Left renal cortex interstitium (tissue), 4 donors: ENCODE results near the gene TAF4. TPM values are rescaled to one million over a fixed set of nuclear protein-coding genes. Genes with fewer than 3 reads are reported as not detected.

ENCODE experiments used
- DNase-seq, 4 donors: peaks; one replicate each; pipeline ENCODE4 v3.0.0-alpha.2; 2013; ENCODE audit warnings: low read depth in 4 of 4, low spot score in 2 of 4, missing footprints in 1 of 4
- polyA plus RNA-seq, 4 donors: library from polyadenylated mRNA; unstranded; fragments of 120-200 nt; gene quantifications; one replicate each; pipeline ENCODE4 v1.2.1, GENCODE V29; 2013; ENCODE audit not compliant: insufficient read length in 4 of 4

The TAF4 gene
- polyA plus RNA-seq, 4 donors = 14.1 to 28.7 (median 20.1) TPM

DNA sequence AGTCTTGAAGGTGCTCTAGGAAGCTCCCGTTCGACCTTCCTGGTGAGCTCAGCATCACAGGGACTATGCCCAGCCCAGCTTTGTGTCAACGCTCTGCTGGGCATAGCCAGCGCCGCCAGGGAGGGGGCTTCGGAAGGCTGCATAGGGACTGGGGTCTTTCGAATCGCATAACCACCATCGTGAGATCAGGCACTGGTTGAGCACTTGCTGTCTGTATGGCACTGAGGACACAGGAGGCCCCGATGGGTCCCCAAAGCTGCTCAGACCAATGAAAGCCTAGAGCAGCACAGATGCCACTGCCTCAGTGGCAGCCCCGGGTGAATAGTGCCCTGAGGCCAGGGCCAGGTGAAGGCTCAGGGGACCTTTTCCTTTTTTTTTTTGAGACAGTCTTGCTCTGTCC lies 96.7 kb downstream of the TAF4 start:
- DNase-seq = no peak

DNA sequence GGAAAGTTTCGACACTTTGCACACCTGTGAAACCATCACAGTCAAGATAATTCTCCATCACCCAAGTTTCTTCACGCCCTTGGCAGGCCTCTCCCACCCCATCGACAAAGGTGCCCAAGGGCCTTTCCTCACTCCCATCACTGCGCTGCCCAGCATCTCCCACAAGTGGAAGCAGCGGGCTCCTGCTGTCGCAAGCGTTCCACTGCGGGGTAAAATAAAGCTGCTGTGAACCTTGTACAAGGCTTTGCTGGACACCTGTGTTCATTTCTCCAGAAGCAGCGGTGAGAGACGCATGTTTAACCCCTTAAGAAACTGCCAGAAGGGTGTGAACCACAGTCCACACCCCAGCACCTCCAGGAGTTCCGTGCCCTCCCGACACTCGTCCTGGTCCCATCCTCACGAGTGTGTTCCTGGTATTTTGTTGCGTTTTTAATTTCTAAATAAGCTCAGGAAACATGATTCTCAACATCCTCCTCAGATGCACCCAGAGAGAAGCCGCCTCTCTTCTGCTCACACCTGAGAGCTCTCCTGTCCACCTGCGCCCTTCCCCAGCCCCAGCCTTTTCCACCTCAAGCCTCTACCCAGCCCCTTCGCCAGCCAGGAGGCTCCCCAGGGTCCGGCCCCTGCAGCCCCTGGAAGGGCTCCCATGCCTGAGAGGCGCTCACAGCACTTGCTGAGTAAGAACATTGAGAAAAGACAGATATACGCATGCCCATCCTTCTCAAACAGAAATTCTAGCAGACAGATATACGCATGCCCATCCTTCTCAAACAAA lies 97.5 kb downstream of the TAF4 start:
- no peak for DNase-seq

DNA sequence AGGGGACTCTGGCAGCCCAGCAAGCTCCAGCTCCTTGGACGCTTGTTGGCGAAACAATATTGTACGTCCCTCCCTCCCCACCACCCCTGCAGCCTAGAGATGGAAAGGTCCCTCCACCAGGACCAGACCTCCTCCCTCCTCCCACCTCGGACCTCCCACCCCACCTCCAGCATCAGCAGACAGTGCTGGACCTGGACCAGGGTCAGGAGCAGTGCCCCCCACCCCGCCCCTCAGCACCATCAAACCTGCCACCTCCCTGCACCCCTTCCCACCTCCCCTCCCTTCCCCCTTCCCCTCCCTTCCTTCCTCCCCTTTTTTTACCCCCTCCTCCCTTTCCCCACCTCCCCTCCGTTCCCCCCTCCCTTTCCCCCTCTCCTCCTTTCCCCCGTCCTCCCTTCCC lies 98.4 kb downstream of the TAF4 start:
- no peak for DNase-seq

DNA sequence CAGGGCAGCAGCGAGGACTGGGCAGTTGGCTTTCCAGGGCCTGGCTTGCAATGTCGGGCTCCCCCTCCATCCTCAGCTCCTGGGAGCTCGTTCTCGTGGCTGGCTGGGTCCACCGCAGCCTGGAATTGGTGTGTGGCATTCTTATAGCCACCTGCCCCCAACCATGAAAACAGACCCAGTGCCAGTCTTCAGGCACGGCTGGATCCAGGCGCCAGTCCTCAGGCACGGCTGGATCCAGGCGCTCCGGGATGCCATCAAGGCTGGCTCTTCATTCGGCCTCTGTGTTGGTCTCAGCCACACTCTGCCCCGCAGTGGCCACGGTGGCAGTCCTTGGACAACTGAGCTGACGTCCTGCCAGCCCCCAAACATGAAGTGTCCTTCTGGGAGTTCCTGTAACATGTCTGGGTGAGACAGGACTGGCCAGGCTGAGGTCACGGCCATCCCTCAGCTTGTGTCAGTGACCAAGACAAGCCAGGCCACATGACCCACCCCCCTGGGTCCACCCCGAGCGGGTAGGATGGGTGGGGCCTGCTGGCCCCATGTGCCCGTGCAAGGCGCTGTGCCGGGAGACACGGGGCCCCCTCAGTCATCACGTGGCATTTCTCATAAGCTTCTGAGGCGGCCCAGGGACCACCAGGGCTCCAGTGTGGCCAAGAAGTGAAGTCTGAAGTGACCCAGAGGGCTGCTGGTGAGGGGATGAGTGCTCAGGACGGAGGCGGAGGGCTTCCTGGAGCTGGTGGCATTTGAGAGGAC lies 99.0 kb downstream of the TAF4 start:
- no peak for DNase-seq

DNA sequence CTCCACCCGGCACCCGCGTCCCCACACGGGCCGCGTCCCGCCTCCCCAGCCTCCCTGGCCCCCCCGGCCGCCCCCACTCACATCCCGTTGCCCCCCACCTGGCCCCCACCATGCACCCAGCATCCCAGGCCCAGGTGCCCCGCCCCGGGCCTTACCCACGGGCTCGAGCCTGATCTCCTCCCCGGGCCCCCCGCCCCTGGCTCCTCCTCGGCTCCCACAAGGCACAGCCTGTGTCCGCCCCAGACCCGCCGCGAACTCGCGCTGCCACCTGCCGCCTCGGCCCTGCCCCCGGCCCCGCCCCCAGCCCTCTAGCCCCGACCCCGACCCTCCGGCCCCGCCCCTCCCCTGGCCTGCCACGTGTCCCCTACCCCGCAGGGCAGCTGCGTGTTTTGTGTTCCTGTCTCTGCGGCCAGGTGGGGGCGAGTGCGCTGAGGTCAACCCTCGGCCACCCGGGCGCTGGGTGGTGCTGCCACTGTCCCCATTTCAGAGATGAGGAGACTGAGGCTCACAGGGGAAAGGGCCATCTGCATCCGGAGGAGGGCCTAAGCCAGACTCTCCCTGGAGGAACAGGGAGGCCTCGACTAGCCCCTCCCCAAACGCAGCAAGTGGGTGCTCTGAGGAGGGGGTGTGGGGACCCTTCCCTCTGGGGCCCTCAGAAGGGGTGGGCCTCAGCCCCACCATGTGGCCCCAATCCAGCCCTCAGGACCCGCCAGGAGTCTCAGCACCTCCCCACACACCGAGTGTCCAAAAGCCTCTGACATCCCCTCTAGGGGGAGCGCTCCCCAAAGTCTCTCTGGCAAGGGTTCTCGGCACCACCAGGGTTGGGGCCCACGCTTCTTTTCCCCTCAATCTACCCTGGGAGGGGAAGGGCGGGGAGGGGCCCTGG lies 99.8 kb downstream of the TAF4 start:
- DNase-seq = no peak

DNA sequence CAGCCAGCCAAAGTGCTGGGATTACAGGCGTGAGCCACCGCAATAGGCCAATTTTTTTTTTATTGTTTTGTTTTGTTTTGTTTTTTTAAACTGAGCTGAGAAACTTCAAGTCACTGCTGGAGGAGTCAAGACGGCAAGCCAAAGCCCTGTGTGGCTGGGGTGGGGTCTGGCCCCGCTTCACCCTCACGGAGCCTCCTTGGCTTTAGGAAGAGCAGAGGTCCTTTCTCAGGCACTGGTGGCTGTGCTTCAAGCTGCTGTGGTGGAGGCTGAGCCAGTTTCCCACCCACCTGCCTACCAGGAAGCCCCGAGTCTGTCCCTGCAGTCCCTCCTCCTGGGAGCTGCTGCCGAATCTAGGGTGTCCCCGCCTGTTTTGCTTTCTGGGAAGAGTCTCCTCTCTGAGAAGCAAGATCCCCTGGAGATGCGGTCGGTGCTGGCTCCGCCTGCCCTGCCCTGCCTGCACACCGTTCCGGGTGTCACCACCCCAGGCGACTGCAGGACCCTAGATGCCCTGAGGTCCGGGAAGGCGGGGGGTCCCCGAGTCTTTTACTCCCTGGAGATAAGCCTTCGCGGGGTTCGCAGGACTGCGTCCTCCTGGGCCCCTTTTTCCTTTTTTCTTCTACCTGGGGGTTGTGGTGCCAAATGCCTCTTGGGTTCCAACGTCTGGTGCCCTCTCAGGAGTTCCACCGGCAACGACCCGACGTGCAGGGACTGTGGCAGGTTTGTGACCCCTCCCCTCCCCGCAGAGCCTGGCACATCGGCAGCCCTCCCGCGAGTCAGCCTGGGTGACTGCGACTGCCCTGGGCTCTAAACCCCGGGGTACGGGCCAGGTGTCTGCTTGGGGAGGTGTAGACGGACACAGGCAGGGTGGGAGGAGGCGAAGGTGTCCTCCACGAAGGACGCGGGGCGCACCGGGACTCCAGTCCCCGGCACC lies 100.7 kb downstream of the TAF4 start:
- no peak for DNase-seq

DNA sequence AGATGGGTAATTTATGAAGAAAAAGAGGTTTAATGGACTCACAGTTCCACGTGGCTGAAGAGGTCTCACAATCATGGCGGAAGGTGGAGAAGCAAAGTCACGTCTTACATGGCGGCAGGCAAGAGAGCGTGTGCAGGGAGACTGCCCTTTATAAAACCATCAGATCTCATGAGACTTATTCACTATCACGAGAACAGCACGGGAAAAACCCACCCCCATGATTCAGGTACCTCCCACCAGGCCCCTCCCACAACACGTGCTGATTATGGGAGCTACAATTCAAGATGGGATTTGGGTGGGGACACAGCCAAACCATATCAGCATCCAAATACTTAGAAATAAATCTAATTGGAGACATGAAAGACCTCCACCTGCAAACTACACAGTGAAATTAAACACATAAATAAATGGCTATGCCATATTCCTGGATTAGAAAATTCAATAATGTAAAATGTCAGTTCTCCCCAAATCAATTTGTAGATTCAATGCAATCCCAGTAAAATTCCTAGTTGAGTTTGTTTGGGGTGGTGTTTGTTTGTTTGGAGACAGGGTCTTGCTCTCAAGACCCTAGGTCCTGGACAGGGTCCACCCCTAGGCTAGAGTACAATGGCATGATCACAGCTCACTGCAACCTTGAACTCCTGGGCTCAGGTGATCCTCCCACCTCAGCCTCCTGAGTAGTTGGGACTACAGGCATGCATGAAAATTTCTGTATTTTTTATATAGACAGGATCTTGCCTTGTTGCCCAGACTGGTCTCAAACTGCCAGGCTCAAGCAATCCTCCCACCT lies 101.6 kb downstream of the TAF4 start:
- no peak for DNase-seq

DNA sequence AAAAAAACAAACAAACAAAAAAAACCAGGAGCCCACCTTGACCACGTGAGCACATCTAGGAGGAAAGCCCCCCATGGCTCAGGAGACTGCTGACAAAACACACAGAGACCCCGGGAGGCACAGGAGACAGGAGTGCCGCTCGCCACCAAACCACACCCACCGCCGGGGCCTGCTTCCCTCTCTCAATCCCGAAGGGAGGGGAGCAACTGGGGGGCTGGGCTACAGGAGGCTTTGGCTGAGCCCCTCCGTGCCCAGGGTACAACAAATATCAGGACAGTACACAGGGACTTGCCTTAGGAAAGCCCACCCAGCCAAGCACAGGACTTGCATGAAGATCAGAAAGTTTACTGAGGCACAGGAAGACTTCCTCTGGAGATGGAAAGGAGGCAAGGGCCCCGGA lies 102.5 kb downstream of the TAF4 start:
- DNase-seq = no peak

DNA sequence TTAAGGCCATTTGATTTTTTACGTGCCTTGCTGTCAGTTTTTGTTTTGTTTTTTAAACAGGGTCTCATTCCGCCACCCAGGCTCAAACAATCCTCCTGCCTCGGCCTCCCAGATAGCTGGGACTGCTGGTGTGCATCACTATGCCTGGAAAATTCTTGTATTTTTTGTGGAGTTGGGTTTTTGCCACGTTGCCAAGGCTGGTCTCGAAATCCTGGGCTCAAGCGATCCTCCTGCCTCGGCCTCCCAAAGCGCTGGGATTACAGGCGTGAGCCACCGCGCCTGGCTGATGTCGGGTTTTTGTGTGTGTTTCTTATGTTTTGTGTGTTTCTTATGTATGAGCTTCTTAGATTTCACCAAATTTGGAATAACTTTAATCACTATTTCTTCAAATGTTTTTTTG lies 104.8 kb downstream of the TAF4 start:
- DNase-seq = no peak

DNA sequence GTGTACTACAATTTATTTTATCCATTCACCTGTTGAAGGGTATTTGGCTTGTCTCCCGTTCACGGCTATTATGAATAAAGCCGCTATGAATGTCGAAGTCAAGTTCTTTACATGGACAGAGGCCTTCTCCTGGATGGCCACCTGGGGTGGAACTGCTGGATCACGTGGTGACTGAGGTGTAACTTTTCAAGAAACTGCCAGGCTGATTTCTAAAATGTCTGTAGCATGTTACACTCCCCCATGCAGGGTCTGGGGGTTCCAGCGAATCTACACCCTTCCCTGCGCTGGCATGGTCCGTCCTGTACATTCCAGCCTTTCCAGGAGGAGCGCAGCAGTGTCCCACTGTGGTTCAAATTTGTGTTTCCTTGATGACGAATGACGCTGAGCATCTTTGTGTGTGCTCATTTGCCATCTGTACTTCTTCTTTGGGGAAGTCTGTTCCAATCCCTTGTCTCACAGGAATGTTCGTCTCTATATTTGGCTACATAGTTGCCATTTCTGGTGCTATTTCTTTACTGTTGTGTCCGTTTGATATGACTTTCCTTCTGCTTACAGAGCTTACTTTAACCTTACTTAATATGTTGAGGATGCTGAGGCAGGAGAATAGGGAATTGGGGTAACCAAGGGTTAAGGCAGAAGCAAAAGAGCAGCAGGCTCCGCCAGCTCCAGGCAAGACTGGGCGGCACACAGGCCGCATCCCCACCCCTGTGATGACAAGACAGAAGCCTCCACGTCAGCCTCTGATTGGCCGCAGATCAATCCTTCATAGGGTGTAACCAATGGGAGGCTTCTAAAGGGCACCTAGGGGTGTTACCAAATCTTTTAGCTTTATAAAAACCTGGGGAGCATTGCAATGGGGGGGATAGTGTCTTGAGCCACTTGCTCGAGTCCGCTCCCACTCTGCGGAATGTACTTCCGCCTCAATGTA lies 106.6 kb downstream of the TAF4 start:
- DNase-seq = no peak

DNA sequence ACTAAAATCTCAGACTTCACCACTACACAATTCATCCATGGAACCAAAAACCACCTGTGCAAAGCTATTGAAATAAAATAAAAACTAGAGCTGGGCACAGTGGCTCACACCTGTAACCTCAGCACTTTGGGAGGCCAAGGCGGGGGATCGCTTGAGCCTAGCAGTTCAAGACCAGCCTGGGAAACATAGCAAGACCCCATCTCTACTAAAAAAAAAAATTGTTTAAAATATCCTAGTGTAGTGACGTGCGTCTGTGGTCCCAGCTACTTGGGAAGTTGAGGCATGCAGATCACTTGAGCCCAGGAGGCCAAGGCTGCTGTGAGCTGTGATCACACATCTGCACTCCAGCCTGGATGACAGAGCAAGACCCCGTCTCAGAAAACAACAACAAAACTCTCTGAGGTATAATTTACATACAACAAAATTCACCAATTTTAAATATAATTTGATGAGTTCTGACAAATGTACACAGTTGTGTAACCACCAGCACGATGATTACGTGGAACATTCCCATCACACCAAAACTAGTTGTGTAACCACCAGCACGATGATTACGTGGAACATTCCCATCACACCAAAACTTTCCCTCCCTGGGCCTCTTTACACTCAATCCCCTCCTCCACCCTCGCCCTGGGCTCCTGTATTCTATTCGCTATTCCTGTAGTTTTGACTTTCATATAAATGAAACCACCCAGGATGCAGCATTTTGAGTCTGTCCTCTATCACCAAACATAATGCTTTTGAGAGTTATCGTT lies 107.5 kb downstream of the TAF4 start:
- no peak for DNase-seq

DNA sequence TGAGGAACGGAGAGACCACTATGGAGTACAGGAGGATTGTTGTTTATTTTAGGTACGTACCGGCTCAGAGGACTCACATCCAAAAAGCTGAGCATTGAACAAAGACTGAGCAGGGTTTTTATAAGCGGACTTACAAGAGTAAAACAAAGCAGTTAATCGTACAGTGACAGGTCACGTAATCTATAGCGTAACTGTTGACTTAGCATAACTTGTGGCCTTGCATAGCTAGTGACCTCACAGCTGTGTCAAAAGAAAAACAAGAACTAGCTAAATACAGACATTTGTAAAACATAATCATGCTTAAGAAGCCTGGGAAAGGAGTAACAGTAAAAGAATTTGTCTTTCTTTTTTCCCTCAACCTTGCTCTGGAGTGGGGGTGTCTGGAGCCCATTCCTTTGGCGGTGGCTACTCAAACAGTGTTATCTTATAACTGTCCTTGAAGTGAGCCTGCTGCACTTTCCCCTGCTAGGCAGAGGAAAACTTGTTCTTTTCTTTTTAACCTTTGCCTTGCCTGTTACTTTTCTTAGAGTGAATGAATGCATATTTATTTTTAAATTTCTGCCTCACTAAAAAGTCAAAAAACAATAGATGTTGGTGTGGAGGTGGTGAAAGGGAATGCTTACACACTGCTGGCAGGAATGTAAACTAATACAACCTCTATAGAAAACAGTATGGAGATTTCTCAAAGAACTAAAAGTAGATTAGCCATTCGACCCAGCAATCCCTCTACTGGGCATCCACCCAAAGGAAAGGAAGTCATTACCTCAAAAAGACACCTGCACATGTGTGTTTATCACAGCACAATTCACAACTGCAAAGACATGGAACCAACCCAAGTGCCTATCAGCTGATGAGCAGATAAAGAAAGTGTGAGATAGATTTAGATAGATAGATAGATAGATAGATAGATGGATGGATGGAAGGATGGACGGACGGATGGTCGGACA lies 109.0 kb downstream of the TAF4 start:
- DNase-seq = no peak

DNA sequence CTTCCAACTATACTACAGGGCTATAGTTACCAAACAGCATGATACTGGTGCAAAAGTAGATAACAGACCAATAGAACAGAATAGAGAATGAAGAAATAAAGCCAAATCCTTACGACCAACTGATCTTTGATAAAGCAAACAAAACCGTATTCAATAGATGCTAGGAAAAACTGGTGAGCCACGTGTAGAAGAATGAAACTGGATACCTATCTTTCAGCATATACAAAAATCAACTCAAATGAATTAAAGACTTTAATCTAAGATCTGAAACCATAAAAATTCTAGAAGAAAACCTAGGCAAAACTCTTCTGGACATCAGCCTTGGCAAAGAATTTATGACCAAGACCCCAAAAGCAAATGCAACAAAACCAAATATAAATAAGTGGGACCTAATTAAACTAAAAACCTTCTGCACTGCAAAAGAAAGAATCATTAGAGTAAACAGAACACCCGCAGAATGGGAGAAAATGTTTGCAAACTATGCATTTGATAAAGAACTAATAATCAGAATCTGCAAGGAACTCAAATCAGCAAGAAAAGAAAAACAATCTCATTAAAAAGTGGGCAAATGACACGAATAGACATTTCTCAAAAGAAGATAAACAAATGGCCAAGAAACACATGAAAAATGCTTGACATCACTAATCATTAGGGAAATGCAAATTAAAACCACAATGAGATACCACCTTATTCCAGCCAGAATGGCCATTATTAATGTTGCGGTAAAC lies 109.8 kb downstream of the TAF4 start:
- DNase-seq = no peak

DNA sequence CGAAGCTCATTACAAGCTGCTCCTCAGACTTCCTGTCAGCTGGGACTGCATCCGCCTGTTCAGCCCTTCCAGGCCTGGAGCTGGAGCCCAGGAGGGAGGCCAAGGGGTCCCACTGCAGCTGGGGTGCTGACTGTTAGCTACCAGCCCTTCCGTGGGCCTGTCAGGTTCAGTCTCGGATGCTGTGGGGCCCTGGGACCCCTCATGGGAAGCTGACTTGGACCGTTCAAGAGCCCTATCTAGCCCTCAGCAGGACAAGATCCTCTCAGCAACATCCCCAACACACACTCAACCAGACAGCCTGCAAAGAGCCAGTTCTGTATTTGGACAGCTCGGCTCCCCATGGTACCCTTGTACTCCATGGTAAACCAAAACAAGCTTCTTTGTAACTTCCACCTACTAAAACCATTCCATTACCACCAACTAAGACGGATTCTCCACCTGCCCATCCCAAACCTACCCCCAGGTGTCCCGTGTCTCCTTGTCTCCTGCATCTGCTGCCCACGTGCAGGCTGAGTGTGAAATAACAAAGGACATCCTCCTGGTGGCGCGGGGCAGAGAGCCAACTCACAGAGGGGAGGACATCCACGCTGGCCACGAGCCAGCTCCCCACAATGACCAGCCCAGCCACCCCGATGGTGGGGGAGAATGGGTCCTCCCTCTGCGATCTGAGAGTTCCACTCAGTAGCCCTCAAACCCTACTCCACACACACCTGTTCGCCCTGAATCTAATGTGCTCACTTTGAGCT lies 111.2 kb downstream of the TAF4 start:
- DNase-seq = no peak
